GM12891 (cell line): ENCODE measurements around the gene PJA2.

Source experiments
- POLR2A ChIP-seq: IDR thresholded peaks from 2 replicates; pipeline ENCODE4 v1.6.1; 2011; ENCODE audit warnings: low read depth, low read length, control low read depth
- POLR2AphosphoS5 ChIP-seq: IDR thresholded peaks from 2 replicates; pipeline ENCODE4 v1.6.1; 2011; ENCODE audit warnings: low read depth, low read length, control low read depth
- POU2F2 ChIP-seq: IDR thresholded peaks from 2 replicates; pipeline ENCODE4 v1.6.1; 2011; ENCODE audit warnings: low read depth, mild to moderate bottlenecking, control low read depth, low read length, moderate library complexity
- SPI1 ChIP-seq: IDR thresholded peaks from 2 replicates; pipeline ENCODE4 v1.6.1; 2011; ENCODE audit warnings: low read depth, low read length, control low read depth
- TAF1 ChIP-seq: IDR thresholded peaks from 2 replicates; pipeline ENCODE4 v1.6.1; 2011; ENCODE audit warnings: low read depth, low read length, control low read depth

GRCh38 chr5:109328626-109329025 is 81.1 kb downstream of the PJA2 start:
- no peak for TF ChIP-seq POLR2A
- no peak for TF ChIP-seq POLR2AphosphoS5
- no peak for TF ChIP-seq POU2F2
- TF ChIP-seq TAF1: no peak
- no peak for TF ChIP-seq SPI1
